Measurements from ENCODE around the gene UNKL.

UNKL gene

GRCh38 chr16:1451702-1452392 lies 37.3 kb upstream of the UNKL start (continued):
- TF ChIP-seq, protein P1, sequence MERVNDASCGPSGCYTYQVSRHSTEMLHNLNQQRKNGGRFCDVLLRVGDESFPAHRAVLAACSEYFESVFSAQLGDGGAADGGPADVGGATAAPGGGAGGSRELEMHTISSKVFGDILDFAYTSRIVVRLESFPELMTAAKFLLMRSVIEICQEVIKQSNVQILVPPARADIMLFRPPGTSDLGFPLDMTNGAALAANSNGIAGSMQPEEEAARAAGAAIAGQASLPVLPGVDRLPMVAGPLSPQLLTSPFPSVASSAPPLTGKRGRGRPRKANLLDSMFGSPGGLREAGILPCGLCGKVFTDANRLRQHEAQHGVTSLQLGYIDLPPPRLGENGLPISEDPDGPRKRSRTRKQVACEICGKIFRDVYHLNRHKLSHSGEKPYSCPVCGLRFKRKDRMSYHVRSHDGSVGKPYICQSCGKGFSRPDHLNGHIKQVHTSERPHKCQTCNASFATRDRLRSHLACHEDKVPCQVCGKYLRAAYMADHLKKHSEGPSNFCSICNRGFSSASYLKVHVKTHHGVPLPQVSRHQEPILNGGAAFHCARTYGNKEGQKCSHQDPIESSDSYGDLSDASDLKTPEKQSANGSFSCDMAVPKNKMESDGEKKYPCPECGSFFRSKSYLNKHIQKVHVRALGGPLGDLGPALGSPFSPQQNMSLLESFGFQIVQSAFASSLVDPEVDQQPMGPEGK (tag by site-specific recombination; IDR thresholded peaks at IDR 0.05) = no peak
- no peak for TF ChIP-seq ZBTB49 (tag by site-specific recombination; IDR thresholded peaks at IDR 0.05; ENCODE audit: low read depth)

GRCh38 chr16:1450841-1451240 lies 36.3 kb upstream of the UNKL start:
- no peak overlapping the region for H3K27ac ChIP-seq (ENCODE audit: extremely low read depth, low read depth, low read length)
- TF ChIP-seq YY2 (tag by site-specific recombination; IDR thresholded peaks at IDR 0.05) (no peak), ZIC2 (tag by site-specific recombination; IDR thresholded peaks at IDR 0.05) (peak; percentile 62; the same call in 1 of the 2 replicates)
- ChIA-PET POLR2A (no interaction called here), CTCF (interaction anchor here (0.7 kb wide), 1 partner anchor 268 kb away, joined by 3 read pairs; no protein-coding TSS in a partner anchor)
- H3K9me3 ChIP-seq (ENCODE audit: control insufficient read depth, insufficient read depth, low read depth, low read length) = no peaks in the 10 kb centered on the region
- H3K36me3 ChIP-seq (ENCODE audit: control insufficient read depth in 2 of 2, insufficient read depth in 1 of 2, low read length in 2 of 2) = peaks cover 0 to 78% of the 10 kb centered on the region in 2 experiments; a peak in 1 of 3 replicates
- H3K4me1 ChIP-seq (ENCODE audit: control insufficient read depth, insufficient read depth, low read length) = no peaks in the 10 kb centered on the region
- no peak overlapping the region for H3K4me3 ChIP-seq (ENCODE audit: low read depth, low read length)

- CTCF ChIA-PET = interaction anchor here (0.7 kb wide), 1 partner anchor 269 kb away, joined by 3 read pairs; no protein-coding TSS in a partner anchor
- no peak overlapping the region for H3K27ac ChIP-seq (ENCODE audit: extremely low read depth, low read depth, low read length)
Measured at GRCh38 chr16:1450218-1450617, 35.7 kb upstream of the UNKL start.

DNA sequence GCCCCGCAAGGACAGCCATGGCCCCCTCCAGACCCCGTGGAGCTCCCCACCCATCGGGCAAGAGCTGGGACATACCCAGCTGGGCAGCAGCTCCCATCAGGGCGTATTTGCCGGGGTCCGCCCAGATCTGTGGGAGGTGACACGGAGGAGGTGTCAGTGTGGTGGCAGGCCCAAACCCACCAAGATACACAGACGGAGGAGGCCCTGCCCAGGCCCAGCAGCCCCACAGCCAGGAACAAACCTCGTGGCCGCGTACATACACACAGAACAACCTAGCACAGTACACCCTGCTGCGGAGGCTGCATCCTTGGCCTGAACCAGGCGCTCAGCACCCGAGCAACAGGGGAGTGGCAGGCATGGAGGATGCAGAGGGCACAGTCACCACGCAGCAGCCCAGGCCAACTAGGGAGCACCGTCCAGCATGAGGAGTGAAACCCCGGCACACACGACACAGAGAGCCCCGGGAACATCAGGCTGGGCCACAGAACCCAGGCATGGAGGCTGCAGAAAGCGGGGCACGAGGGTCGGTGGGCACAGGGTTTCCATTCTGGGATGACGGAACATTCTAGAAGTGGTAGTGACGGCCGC lies 34.8 kb upstream of the UNKL start:
- Histone ChIP-seq H3K36me3 (ENCODE audit: control insufficient read depth in 2 of 2, insufficient read depth in 1 of 2, low read length in 2 of 2) (peaks cover 0 to 64% of the 10 kb centered on the region in 2 experiments; a peak in 1 of 3 replicates), H3K9me3 (ENCODE audit: control insufficient read depth, insufficient read depth, low read depth, low read length) (no peaks in the 10 kb centered on the region), H3K4me1 (ENCODE audit: control insufficient read depth, insufficient read depth, low read length) (no peaks in the 10 kb centered on the region), H3K4me3 (ENCODE audit: low read depth, low read length) (no peak overlapping the region), H3K27ac (ENCODE audit: extremely low read depth, low read depth, low read length) (no peak overlapping the region)
- CTCF ChIA-PET = no interaction called here
- POLR2A ChIA-PET = no interaction called here
- no peak for TF ChIP-seq ZNF223 (tag by site-specific recombination; IDR thresholded peaks at IDR 0.05)
- no peak for TF ChIP-seq ZNF514 (tag by site-specific recombination; IDR thresholded peaks at IDR 0.05)
- TF ChIP-seq, protein P2, sequence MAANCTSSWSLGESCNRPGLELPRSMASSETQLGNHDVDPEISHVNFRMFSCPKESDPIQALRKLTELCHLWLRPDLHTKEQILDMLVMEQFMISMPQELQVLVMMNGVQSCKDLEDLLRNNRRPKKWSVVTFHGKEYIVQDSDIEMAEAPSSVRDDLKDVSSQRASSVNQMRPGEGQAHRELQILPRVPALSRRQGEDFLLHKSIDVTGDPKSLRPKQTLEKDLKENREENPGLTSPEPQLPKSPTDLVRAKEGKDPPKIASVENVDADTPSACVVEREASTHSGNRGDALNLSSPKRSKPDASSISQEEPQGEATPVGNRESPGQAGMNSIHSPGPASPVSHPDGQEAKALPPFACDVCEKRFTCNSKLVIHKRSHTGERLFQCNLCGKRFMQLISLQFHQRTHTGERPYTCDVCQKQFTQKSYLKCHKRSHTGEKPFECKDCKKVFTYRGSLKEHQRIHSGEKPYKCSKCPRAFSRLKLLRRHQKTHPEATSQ (tag by site-specific recombination; IDR thresholded peaks at IDR 0.05) = no peak
- no peak for TF ChIP-seq ZNF114 (tag by site-specific recombination; IDR thresholded peaks at IDR 0.05)
- no peak for TF ChIP-seq ZNF18 (tag by site-specific recombination; IDR thresholded peaks at IDR 0.05)
- no peak for TF ChIP-seq ZNF623 (tag by site-specific recombination; IDR thresholded peaks at IDR 0.05)
- no peak for TF ChIP-seq ZNF549 (tag by site-specific recombination; IDR thresholded peaks at IDR 0.05)
- TF ChIP-seq ZNF658 (tag by site-specific recombination; IDR thresholded peaks at IDR 0.05) = no peak
- no peak for TF ChIP-seq ZNF707 (tag by site-specific recombination; IDR thresholded peaks at IDR 0.05)
- no peak for TF ChIP-seq ZFHX2 (tag by site-specific recombination; conservative IDR thresholded peaks at IDR 0.05)

More at GRCh38 chr16:1450218-1450617, 35.7 kb upstream of the UNKL start:
- H3K9me3 ChIP-seq (ENCODE audit: control insufficient read depth, insufficient read depth, low read depth, low read length) = no peaks in the 10 kb centered on the region
- peaks cover 0 to 72% of the 10 kb centered on the region in 2 experiments; a peak in 1 of 3 replicates for H3K36me3 ChIP-seq (ENCODE audit: control insufficient read depth in 2 of 2, insufficient read depth in 1 of 2, low read length in 2 of 2)
- TF ChIP-seq EGR2 (tag by site-specific recombination; IDR thresholded peaks at IDR 0.05; ENCODE audit: low read depth) = 0 out of 2 replicates have a peak, but pooled peaks have one; percentile 28
- TF ChIP-seq ZNF473 (tag by site-specific recombination; IDR thresholded peaks at IDR 0.05) = no peak
- TF ChIP-seq ZFHX2 (tag by site-specific recombination; conservative IDR thresholded peaks at IDR 0.05) = peak; percentile 42
- TF ChIP-seq ZNF768 (tag by site-specific recombination; IDR thresholded peaks at IDR 0.05) = no peak
- TF ChIP-seq ZNF639 (tag by site-specific recombination; IDR thresholded peaks at IDR 0.05) = no peak
- peak; percentile 49; the same call in 1 of the 2 replicates for TF ChIP-seq ZNF600 (tag by site-specific recombination; IDR thresholded peaks at IDR 0.05)
- H3K4me3 ChIP-seq (ENCODE audit: low read depth, low read length) = no peak overlapping the region
- POLR2A ChIA-PET = no interaction called here
- no peaks in the 10 kb centered on the region for H3K4me1 ChIP-seq (ENCODE audit: control insufficient read depth, insufficient read depth, low read length)
